Heart left ventricle (tissue), 13 donors: ENCODE results near the gene DDT.

Experiments used
- POLR2A ChIP-seq, 2 donors: fragments of 450-650 bp; IDR thresholded peaks; one replicate each; pipeline ENCODE4 v1.6.1; 2017; ENCODE audit warnings: antibody characterized with exemption in 2 of 2, mild to moderate bottlenecking in 2 of 2, moderate library complexity in 2 of 2
- TF ChIP-seq, protein P1 (sequence below), 12 donors: fragments of 200-600 bp; sonication (generic) in 4 of 12; IDR thresholded peaks; one replicate each; pipeline versions ENCODE4 v1.5.0 to v1.8.0; 2018 to 2022; ENCODE audit warnings: antibody characterized with exemption in 12 of 12, mild to moderate bottlenecking in 5 of 12
- donor health status: ischemic (EF 13 %, LVEDD 7.1; RV severe dilation, severe dysfunction).
- donor health status: DM: no; HTN: yes; CAD: no.
- donor health status: DM: no; HTN: no; CAD: no.
- donor health status: ischemic (EF 25% LVEDD 6.9; RV normal size, moderate dysfunction).
- donor health status: ischemic (EF 25% LVEDD 5.7; RV mildly dilated, moderate dysfunction).
- donor health status: ischemic (EF 35%, LVEDD 5.7; RV mildly dilated, moderate dysfunction).
- donor health status: nonischemic (EF 11% LVEDD 7.7; RV severe dilation, severe dysfunction).
- donor health status: DM: yes; HTN: yes; CAD: no.
- donor health status: PGD.
- donor health status: ischemic (EF 29% LVEDD 5.4; RV normal size, mild dysfunction).
- donor health status: nonischemic (EF 23%, LVEDD 6.1; RV moderate dilation, normal function).

DNA sequence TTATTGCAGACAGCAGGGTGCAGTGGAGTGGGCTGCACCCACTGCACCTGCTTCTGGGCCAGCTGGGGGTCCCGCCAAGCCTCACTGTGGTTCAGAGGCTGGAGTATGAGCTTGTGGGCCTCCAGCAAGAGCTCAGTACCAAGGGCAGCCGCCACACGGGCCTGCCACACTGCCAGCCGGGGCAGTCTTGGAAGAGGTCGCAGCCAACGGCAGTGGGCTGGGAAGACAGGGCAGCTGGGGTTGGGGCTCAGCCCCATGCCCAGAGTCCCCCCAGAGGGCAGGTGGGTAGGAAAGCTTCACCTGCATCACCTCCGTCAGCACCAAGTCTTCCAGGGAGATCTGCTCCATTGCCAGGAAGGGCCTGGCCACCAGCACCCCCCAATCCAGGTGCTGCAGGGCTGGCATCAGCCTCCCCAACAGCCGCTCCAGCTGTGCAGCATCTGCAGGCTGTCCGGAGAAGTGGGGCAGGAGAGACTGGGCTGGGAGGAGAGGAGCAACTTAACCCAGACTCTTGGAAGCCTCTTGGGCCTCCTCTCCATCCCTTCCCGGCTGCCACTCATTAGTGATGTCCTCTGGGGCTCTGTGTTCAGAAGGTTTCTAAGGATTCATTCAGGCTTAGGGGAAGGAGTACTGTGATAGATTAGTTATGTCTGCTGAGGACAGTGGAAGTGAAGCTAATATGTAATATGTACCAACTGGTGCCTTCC lies 32.1 kb upstream of the DDT start:
- TF ChIP-seq, protein P1, sequence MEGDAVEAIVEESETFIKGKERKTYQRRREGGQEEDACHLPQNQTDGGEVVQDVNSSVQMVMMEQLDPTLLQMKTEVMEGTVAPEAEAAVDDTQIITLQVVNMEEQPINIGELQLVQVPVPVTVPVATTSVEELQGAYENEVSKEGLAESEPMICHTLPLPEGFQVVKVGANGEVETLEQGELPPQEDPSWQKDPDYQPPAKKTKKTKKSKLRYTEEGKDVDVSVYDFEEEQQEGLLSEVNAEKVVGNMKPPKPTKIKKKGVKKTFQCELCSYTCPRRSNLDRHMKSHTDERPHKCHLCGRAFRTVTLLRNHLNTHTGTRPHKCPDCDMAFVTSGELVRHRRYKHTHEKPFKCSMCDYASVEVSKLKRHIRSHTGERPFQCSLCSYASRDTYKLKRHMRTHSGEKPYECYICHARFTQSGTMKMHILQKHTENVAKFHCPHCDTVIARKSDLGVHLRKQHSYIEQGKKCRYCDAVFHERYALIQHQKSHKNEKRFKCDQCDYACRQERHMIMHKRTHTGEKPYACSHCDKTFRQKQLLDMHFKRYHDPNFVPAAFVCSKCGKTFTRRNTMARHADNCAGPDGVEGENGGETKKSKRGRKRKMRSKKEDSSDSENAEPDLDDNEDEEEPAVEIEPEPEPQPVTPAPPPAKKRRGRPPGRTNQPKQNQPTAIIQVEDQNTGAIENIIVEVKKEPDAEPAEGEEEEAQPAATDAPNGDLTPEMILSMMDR (IDR thresholded peaks at IDR 0.05), result no peak
- TF ChIP-seq POLR2A (IDR thresholded peaks at IDR 0.05), result no peak
